Endothelial cell of umbilical vein (primary cell): Measurements from ENCODE around the gene GTF3C2. TPM values are rescaled to one million over a fixed set of nuclear protein-coding genes. Genes with fewer than 3 reads are reported as not detected.

ENCODE experiments used
- BruUV-seq: library from RNA; stranded (reverse); fragments of 400-500 nt; replicated peaks from 2 replicates; lab custom pipeline; 2021; lab: Mats Ljungman, UMichigan
- CTCF ChIA-PET: fragments of 300-600, 350-600 bp; sonication (Branson Sonifier 250); formaldehyde crosslinking; loops from one replicate; lab custom pipeline; 2021; ENCODE audit warnings: antibody characterized with exemption, inconsistent platforms; lab: Charles Lee
- POLR2A ChIA-PET: fragments of 300-600, 350-600 bp; sonication (Branson Sonifier 250); formaldehyde crosslinking; loops from one replicate; lab custom pipeline; 2021; ENCODE audit warnings: antibody characterized with exemption, inconsistent platforms; lab: Charles Lee
- DNase-seq: peaks from one replicate; pipeline ENCODE4 v3.0.0-alpha.2; 2011; ENCODE audit warnings: low read depth, low spot score
- FAIRE-seq: peaks from 2 replicates; lab custom pipeline; 2011; peaks lifted over from hg19 to GRCh38; lab: Jason Lieb, UNC
- H2AFZ ChIP-seq: 2 replicates; pipeline ENCODE4 v1.6.0; 2012; ENCODE audit warnings: low read depth, low read length, control low read depth, inconsistent platforms
- H3K27ac ChIP-seq: 2 replicates; pipeline ENCODE4 v1.5.1; 2011; ENCODE audit warnings: low read depth, mild to moderate bottlenecking, control low read depth, low read length, moderate library complexity; ENCODE audit not compliant: insufficient read depth
- H3K27me3 ChIP-seq, 2 experiments: 2 replicates each; pipeline versions ENCODE4 v1.6.0 to v1.6.1; 2011; ENCODE audit warnings: low read length in 2 of 2, mixed read lengths in 1 of 2; ENCODE audit not compliant: control insufficient read depth in 2 of 2, insufficient read depth in 2 of 2
- H3K36me3 ChIP-seq, 2 experiments: 2 replicates in 1 of 2; 3 replicates in 1 of 2; pipeline ENCODE4 v1.5.1; 2011; ENCODE audit warnings: low read length in 2 of 2, mild to moderate bottlenecking in 1 of 2, moderate library complexity in 1 of 2; ENCODE audit not compliant: control insufficient read depth in 2 of 2, insufficient read depth in 2 of 2; ENCODE audit errors: extremely low read depth in 1 of 2
- H3K4me1 ChIP-seq: 3 replicates; pipeline ENCODE4 v1.5.1; 2011; ENCODE audit warnings: mild to moderate bottlenecking, low read length; ENCODE audit not compliant: control insufficient read depth, insufficient read depth; ENCODE audit errors: extremely low read depth
- H3K4me2 ChIP-seq: 2 replicates; pipeline ENCODE4 v1.6.1; 2011; ENCODE audit warnings: low read length, control low read depth, mixed read lengths; ENCODE audit not compliant: insufficient read depth
- H3K4me3 ChIP-seq, 3 experiments: fragments of 200-600 bp in 1 of 3; sonication (generic), shearing (Covaris generic) in 1 of 3; replicated peaks in 1 of 3; 2 replicates each; pipeline ENCODE4 v1.5.1; 2011 to 2016; ENCODE audit warnings: control low read depth in 3 of 3, low read length in 3 of 3, mild to moderate bottlenecking in 2 of 3, inconsistent platforms in 1 of 3, low read depth in 1 of 3, moderate library complexity in 1 of 3; ENCODE audit not compliant: insufficient read depth in 1 of 3
- H3K79me2 ChIP-seq: 2 replicates; pipeline ENCODE4 v1.6.0; 2012; ENCODE audit warnings: low read length, inconsistent platforms; ENCODE audit not compliant: control insufficient read depth, insufficient read depth
- H3K9ac ChIP-seq: replicated peaks from 2 replicates; pipeline ENCODE3; 2011; ENCODE audit warnings: low read length, control low read depth; ENCODE audit not compliant: insufficient read depth; ENCODE audit errors: extremely low read depth
- H3K9me1 ChIP-seq: replicated peaks from 3 replicates; pipeline ENCODE4 v1.6.0; 2011; ENCODE audit warnings: mild to moderate bottlenecking, low read length; ENCODE audit not compliant: control insufficient read depth, insufficient read depth; ENCODE audit errors: extremely low read depth
- H3K9me3 ChIP-seq: replicated peaks from 2 replicates; pipeline ENCODE4 v1.5.1; 2012; ENCODE audit warnings: low read length, inconsistent platforms; ENCODE audit not compliant: control insufficient read depth, insufficient read depth
- H4K20me1 ChIP-seq: replicated peaks from 2 replicates; pipeline ENCODE3; 2011; ENCODE audit warnings: mild to moderate bottlenecking, low read length; ENCODE audit not compliant: control insufficient read depth, insufficient read depth; ENCODE audit errors: extremely low read depth
- CTCF ChIP-seq, 2 donors: IDR thresholded peaks; 1 replicate in 1 of 2; 2 replicates in 1 of 2; pipeline ENCODE4 v1.5.1; 2011; ENCODE audit warnings: low read length in 2 of 2, mild to moderate bottlenecking in 2 of 2, moderate library complexity in 2 of 2, control low read depth in 1 of 2, inconsistent platforms in 1 of 2, low read depth in 1 of 2; ENCODE audit not compliant: insufficient read depth in 1 of 2; ENCODE audit errors: extremely low read depth in 1 of 2
- EZH2 ChIP-seq: IDR thresholded peaks from 2 replicates; pipeline ENCODE4 v1.6.1; 2012; ENCODE audit warnings: borderline replicate concordance, low read depth, mild to moderate bottlenecking, moderate library complexity, low read length, inconsistent platforms; ENCODE audit not compliant: severe bottlenecking
- FOS ChIP-seq: IDR thresholded peaks from 2 replicates; pipeline ENCODE4 v1.6.1; 2011; ENCODE audit warnings: mild to moderate bottlenecking, low read length, moderate library complexity, borderline replicate concordance; ENCODE audit not compliant: insufficient read depth
- GATA2 ChIP-seq: IDR thresholded peaks from 2 replicates; pipeline ENCODE4 v1.7.0; 2011; ENCODE audit warnings: low read depth, mild to moderate bottlenecking, moderate library complexity, mixed read lengths, low read length; ENCODE audit not compliant: insufficient read length, insufficient read depth
- JUN ChIP-seq: IDR thresholded peaks from 2 replicates; pipeline ENCODE4 v1.6.1; 2011; ENCODE audit warnings: borderline replicate concordance, low read depth; ENCODE audit not compliant: insufficient read length, insufficient read depth
- MAX ChIP-seq: IDR thresholded peaks from 2 replicates; pipeline ENCODE4 v1.6.1; 2011; ENCODE audit not compliant: insufficient read depth, insufficient read length
- MYC ChIP-seq: IDR thresholded peaks from one replicate; pipeline ENCODE4 v1.6.1; 2011; ENCODE audit warnings: mild to moderate bottlenecking, low read depth, low read length
- POLR2A ChIP-seq: IDR thresholded peaks from 2 replicates; pipeline ENCODE4 v1.6.1; 2012; ENCODE audit warnings: low read depth, mild to moderate bottlenecking, control low read depth, low read length
- POLR2AphosphoS5 ChIP-seq: IDR thresholded peaks from 2 replicates; pipeline ENCODE4 v1.6.1; 2012; ENCODE audit warnings: low read depth, mild to moderate bottlenecking, control low read depth, low read length, moderate library complexity; ENCODE audit not compliant: insufficient read depth
- dilution Hi-C: fragments of 300-500 bp; cut with MboI; formaldehyde crosslinking; loops from one replicate; pipeline ENCODE4 v1.15.0; 2019; ENCODE audit warnings: low sequenced_read_pairs; ENCODE audit not compliant: extremely low pct_ligation_motif_present
- intact Hi-C: fragments of 100-400 bp; cut with micrococcal nuclease; formaldehyde crosslinking; loops from one replicate; pipeline ENCODE4 v1.10.0; 2022
- polyA plus RNA-seq, 4 experiments: library from polyadenylated mRNA; depleted of rRNA in 3 of 4; stranded (reverse) in 3 of 4; unstranded in 1 of 4; fragments of >200 nt; gene quantifications; 2 replicates each; pipeline versions ENCODE4 v1.2.1 to v1.2.3, GENCODE V29; 2011 to 2012; ENCODE audit warnings: missing spikeins in 1 of 4
- total RNA-seq: library from RNA; stranded (reverse); gene quantifications from 2 replicates; pipeline ENCODE4 v1.2.3, GENCODE V29; 2021

GTF3C2 gene
- total and polyA plus RNA-seq, 2 donors (not counting 3 experiments of a cell fraction or from before 2014, with no cell fraction given), result 57.4 to 59.7 TPM

GRCh38 chr2:27278010-27278409 lies 78.6 kb downstream of the GTF3C2 start:
- dilution Hi-C loops, result no loop called here
- Histone ChIP-seq H3K9me1 (no peaks in the 10 kb centered on the region), H3K9me3 (no peaks in the 10 kb centered on the region), H3K9ac (no peak overlapping the region), H3K36me3 (no peaks in the 10 kb centered on the region), H2AFZ (no peak overlapping the region), H4K20me1 (no peaks in the 10 kb centered on the region), H3K27ac (no peak overlapping the region), H3K27me3 (peaks cover 0 to 2% of the 10 kb centered on the region in 2 experiments), H3K4me2 (no peak overlapping the region), H3K4me3 (no peak overlapping the region), H3K4me1 (peaks cover 6% of the 10 kb centered on the region), H3K79me2 (no peaks in the 10 kb centered on the region)
- CTCF ChIA-PET, result interaction anchor here (2.7 to 9.1 kb wide), 7 partner anchors 13 to 179 kb away, joined by 7 to 143 read pairs (median 81); partner anchors contain the start of gene SLC30A3
- FAIRE-seq, result no peak
- TF ChIP-seq MAX (no peak), MYC (no peak), JUN (no peak), EZH2 (no peak), GATA2 (no peak), POLR2A (no peak), FOS (no peak), POLR2AphosphoS5 (no peak), CTCF (IDR thresholded peaks at IDR 0.05; ENCODE audit: extremely low read depth in 1 of 2, insufficient read depth in 1 of 2, low read depth in 1 of 2, low read length in 2 of 2) (no peak)
- no peak for DNase-seq
- intact Hi-C loops, result no loop called here
- BruUV-seq, result no TSS peak
- POLR2A ChIA-PET, result interaction anchor here (0.7 kb wide), 1 partner anchor 11 kb away, joined by 8 read pairs; no protein-coding TSS in a partner anchor

Other genes starting within 250 kb of the GTF3C2 start
- 4.0 and 5.8 TPM in 2 replicates for gene CGREF1, start 237.6 kb downstream of the GTF3C2 start, total RNA-seq
- gene CGREF1, start 237.6 kb downstream of the GTF3C2 start, polyA plus RNA-seq, result 2.7 and 2.9 TPM in 2 replicates
- gene ABHD1, start 232.9 kb downstream of the GTF3C2 start, total RNA-seq, result not detected in 2 replicates
- gene ABHD1, start 232.9 kb downstream of the GTF3C2 start, polyA plus RNA-seq, result 0.07 and 0.41 TPM in 2 replicates
- 45.6 and 47.2 TPM in 2 replicates for gene PREB, start 222.1 kb downstream of the GTF3C2 start, total RNA-seq
- 73.3 and 73.4 TPM in 2 replicates for gene PREB, start 222.1 kb downstream of the GTF3C2 start, polyA plus RNA-seq
- gene PRR30, start 217.4 kb downstream of the GTF3C2 start, total RNA-seq, result not detected in 2 replicates
- gene PRR30, start 217.4 kb downstream of the GTF3C2 start, polyA plus RNA-seq, result not detected in 2 replicates
- not detected in 2 replicates for gene TCF23, start 207.8 kb downstream of the GTF3C2 start, total RNA-seq
- not detected in 2 replicates for gene TCF23, start 207.8 kb downstream of the GTF3C2 start, polyA plus RNA-seq
- gene ATRAID, start 144.7 kb downstream of the GTF3C2 start, total RNA-seq, result 84.3 and 86.6 TPM in 2 replicates
- 280 and 283 TPM in 2 replicates for gene ATRAID, start 144.7 kb downstream of the GTF3C2 start, polyA plus RNA-seq
- gene SLC5A6, start 144.5 kb downstream of the GTF3C2 start, total RNA-seq, result 42.7 and 52.0 TPM in 2 replicates
- 76.8 and 92.5 TPM in 2 replicates for gene SLC5A6, start 144.5 kb downstream of the GTF3C2 start, polyA plus RNA-seq
- 81.0 and 91.4 TPM in 2 replicates for gene CAD, start 139.4 kb downstream of the GTF3C2 start, total RNA-seq
- 60.3 and 66.5 TPM in 2 replicates for gene CAD, start 139.4 kb downstream of the GTF3C2 start, polyA plus RNA-seq
- 9.2 and 16.7 TPM in 2 replicates for gene SLC30A3, start 93.7 kb downstream of the GTF3C2 start, total RNA-seq
- 63.9 and 79.9 TPM in 2 replicates for gene SLC30A3, start 93.7 kb downstream of the GTF3C2 start, polyA plus RNA-seq
- gene DNAJC5G, start 81.3 kb downstream of the GTF3C2 start, total RNA-seq, result 0.16 and 0.77 TPM in 2 replicates
- gene DNAJC5G, start 81.3 kb downstream of the GTF3C2 start, polyA plus RNA-seq, result 1.4 and 1.7 TPM in 2 replicates
- 0.42 and 0.51 TPM in 2 replicates for gene TRIM54, start 74.3 kb downstream of the GTF3C2 start, total RNA-seq
- 1.6 and 1.7 TPM in 2 replicates for gene TRIM54, start 74.3 kb downstream of the GTF3C2 start, polyA plus RNA-seq
- 0.75 TPM in 1 of 2 replicates, not detected in the other for gene UCN, start 48.3 kb downstream of the GTF3C2 start, total RNA-seq
- gene UCN, start 48.3 kb downstream of the GTF3C2 start, polyA plus RNA-seq, result 1.2 and 1.6 TPM in 2 replicates
- 66.5 and 74.7 TPM in 2 replicates for gene MPV17, start 33.7 kb downstream of the GTF3C2 start, total RNA-seq
- gene MPV17, start 33.7 kb downstream of the GTF3C2 start, polyA plus RNA-seq, result 260 and 267 TPM in 2 replicates
- gene EIF2B4, start 13.6 kb upstream of the GTF3C2 start, total RNA-seq, result 43.7 and 48.9 TPM in 2 replicates
- 63.2 and 66.5 TPM in 2 replicates for gene EIF2B4, start 13.6 kb upstream of the GTF3C2 start, polyA plus RNA-seq
- gene SNX17, start 13.9 kb upstream of the GTF3C2 start, total RNA-seq, result 86.5 and 103 TPM in 2 replicates
- 127 and 130 TPM in 2 replicates for gene SNX17, start 13.9 kb upstream of the GTF3C2 start, polyA plus RNA-seq
- gene ZNF513, start 24.0 kb upstream of the GTF3C2 start, total RNA-seq, result 19.0 and 20.7 TPM in 2 replicates
- 30.6 and 43.2 TPM in 2 replicates for gene ZNF513, start 24.0 kb upstream of the GTF3C2 start, polyA plus RNA-seq
- gene PPM1G, start 52.8 kb upstream of the GTF3C2 start, total RNA-seq, result 131 and 135 TPM in 2 replicates
- gene PPM1G, start 52.8 kb upstream of the GTF3C2 start, polyA plus RNA-seq, result 38.3 and 48.1 TPM in 2 replicates
- 118 and 130 TPM in 2 replicates for gene NRBP1, start 71.9 kb upstream of the GTF3C2 start, total RNA-seq
- gene NRBP1, start 71.9 kb upstream of the GTF3C2 start, polyA plus RNA-seq, result 169 and 190 TPM in 2 replicates
- 4.0 and 4.6 TPM in 2 replicates for gene KRTCAP3, start 85.6 kb upstream of the GTF3C2 start, total RNA-seq
- 2.1 and 2.2 TPM in 2 replicates for gene KRTCAP3, start 85.6 kb upstream of the GTF3C2 start, polyA plus RNA-seq
- gene IFT172, start 133.0 kb upstream of the GTF3C2 start, total RNA-seq, result 34.1 and 35.6 TPM in 2 replicates
- gene IFT172, start 133.0 kb upstream of the GTF3C2 start, polyA plus RNA-seq, result 25.8 and 29.4 TPM in 2 replicates
- gene FNDC4, start 138.4 kb upstream of the GTF3C2 start, total RNA-seq, result 15.5 and 20.0 TPM in 2 replicates
- gene FNDC4, start 138.4 kb upstream of the GTF3C2 start, polyA plus RNA-seq, result 19.0 and 22.3 TPM in 2 replicates
- 0.27 and 1.2 TPM in 2 replicates for gene GCKR, start 140.1 kb upstream of the GTF3C2 start, total RNA-seq
- gene GCKR, start 140.1 kb upstream of the GTF3C2 start, polyA plus RNA-seq, result 0.33 and 0.52 TPM in 2 replicates
- gene ZNF512, start 226.3 kb upstream of the GTF3C2 start, total RNA-seq, result 28.0 and 37.0 TPM in 2 replicates
- 13.1 and 17.8 TPM in 2 replicates for gene ZNF512, start 226.3 kb upstream of the GTF3C2 start, polyA plus RNA-seq